ENCODE measurements around the gene BCL11A.

- no peak for TF ChIP-seq POLR2A (IDR thresholded peaks at IDR 0.05; ENCODE audit: low read length)
- TF ChIP-seq GATA1 (IDR thresholded peaks at IDR 0.05; ENCODE audit: low read depth, low read length): no peak
Measured at GRCh38 chr2:60500861-60501260, 52.6 kb downstream of the BCL11A start.

All from erythroblast (primary cell).